Subcutaneous adipose tissue (tissue), 4 donors: ENCODE data around the gene ZFP90. TPM values are rescaled to one million over a fixed set of nuclear protein-coding genes. Genes with fewer than 3 reads are reported as not detected.

ENCODE experiments used
- total RNA-seq, 4 donors: library from RNA; depleted of rRNA; stranded (reverse); fragments of >200 nt; gene quantifications; one replicate each; pipeline ENCODE4 v1.1.0, GENCODE V29; 2016
- TF ChIP-seq, protein P1 (sequence below): fragments of 450-650 bp; IDR thresholded peaks from one replicate; pipeline ENCODE4 v1.5.1; 2016; ENCODE audit warnings: low read depth, mild to moderate bottlenecking, control low read depth, antibody characterized with exemption, moderate library complexity

Gene ZFP90
- total RNA-seq = 10 to 100 TPM; 22.2 to 60.3 (median 47.5) TPM

DNA sequence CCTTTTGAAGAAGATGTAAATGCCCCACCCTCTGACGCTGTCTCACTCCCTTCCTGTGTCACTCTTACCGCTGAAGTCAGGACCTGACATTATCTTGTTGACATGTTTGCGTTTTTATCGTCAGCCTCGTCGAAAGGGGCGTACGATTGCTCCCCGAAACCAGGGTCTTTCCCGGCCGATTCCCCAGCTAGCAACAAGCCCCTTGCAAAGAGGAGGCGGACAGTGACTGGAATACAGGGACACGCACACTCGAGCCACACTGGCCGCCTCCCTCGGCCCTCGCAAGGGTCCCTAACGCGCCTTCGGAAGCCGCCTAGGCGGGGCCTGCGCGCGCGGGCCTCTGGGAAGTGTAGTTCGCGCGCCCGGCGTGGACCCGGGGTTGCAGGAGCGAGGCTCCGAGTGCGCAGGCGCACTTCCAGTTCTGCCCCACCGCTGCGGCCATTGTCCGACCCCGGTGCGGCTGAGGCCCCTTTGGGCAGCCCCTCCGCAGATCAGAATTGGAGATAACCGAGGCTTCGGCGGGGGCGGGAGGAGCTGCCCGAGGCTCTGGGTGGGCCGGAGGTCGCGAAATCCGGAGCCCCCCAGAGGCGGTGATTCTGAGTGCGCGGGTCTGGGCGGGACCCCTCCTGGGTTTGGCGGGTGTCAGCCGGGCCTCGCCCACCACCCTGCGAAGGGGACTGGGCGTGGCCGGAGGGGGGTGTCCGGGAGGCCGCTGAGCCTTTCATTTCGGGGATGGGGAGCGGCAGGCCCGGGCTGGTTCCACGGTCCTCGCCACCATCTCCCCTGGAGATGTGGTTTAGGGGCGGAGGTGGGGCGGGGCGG lies at the start of gene ZFP90:
ZFP90 (plus strand) TSS at position 412 of the 822 bp plus-strand sequence. CDS start 502 bp downstream, outside the sequence.
- TF ChIP-seq, protein P1, sequence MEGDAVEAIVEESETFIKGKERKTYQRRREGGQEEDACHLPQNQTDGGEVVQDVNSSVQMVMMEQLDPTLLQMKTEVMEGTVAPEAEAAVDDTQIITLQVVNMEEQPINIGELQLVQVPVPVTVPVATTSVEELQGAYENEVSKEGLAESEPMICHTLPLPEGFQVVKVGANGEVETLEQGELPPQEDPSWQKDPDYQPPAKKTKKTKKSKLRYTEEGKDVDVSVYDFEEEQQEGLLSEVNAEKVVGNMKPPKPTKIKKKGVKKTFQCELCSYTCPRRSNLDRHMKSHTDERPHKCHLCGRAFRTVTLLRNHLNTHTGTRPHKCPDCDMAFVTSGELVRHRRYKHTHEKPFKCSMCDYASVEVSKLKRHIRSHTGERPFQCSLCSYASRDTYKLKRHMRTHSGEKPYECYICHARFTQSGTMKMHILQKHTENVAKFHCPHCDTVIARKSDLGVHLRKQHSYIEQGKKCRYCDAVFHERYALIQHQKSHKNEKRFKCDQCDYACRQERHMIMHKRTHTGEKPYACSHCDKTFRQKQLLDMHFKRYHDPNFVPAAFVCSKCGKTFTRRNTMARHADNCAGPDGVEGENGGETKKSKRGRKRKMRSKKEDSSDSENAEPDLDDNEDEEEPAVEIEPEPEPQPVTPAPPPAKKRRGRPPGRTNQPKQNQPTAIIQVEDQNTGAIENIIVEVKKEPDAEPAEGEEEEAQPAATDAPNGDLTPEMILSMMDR = no peak

DNA sequence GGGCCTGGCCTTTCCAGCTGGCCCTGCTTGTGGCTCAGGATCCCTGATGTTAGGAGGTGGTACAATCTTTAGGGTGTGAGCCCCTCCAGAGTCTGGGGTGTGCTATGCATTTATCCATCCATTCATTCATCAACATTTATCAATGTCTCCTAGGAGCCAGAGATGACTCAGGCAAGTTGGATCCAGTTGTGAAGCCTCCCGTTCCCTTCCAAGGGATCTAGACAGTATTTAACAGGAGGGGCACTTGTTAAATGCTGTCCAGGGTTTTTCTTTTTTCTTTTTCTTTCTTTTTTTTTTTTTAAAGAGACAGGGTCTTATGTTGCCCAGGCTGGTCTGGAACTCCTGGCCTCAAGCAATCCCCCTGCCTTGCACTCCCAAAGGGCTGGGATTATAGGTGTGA lies 48.7 kb upstream of the ZFP90 start:
- TF ChIP-seq, protein P1 = no peak

DNA sequence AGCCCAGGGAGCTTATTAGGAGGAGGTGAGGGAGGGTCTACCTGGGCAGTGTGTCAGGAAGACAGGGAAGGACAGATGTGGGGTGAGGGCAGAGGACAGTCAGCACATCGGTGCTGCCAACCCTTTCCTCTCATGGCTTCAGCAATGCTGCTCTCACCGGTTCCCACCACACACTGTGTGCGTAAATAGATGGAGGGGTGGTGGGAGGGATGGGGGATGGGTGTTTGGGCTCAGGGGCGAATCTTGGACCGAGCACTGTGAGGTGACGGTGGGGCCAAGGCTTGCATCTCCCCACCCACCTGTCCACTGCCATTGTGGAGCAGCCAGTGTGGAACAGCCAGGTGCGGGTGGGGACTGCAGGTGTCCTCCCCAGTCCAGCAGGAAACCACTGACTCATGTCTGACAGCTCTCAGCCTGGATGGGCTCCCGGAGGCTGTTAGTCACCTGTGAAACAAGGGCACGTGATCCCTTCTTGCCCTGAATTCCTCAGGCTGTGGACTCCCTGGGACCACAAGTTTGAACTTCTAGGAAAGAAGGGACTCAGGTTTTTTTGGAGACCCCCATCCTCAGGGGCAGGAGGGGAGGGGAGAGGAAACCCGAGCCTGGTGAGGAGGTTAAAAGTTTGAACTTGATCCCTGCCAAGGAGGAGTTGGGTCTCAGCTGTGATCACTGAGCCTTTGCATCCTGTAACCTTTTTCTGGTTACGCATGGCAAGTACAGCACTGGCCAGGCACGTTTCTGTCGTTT lies 48.1 kb upstream of the ZFP90 start:
- TF ChIP-seq, protein P1 = no peak

DNA sequence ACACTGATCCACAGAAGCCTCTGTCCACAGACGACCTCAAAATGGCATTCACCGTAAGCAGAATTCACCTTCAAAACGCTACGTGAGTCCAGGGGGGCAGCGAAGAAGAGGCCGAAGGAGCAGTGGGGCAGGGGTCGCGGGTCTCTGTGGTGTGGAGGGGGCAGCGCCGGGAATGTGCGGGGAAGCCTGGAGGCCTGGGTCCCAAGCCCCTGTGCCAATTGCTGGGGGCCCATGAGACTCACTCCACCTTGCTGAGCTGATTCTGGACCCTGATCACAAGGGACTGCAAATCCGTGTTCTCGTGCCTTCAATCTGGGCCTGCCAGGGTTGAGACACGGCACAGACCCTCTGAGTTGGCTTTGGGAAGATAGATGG lies 47.5 kb upstream of the ZFP90 start:
- TF ChIP-seq, protein P1 = no peak

DNA sequence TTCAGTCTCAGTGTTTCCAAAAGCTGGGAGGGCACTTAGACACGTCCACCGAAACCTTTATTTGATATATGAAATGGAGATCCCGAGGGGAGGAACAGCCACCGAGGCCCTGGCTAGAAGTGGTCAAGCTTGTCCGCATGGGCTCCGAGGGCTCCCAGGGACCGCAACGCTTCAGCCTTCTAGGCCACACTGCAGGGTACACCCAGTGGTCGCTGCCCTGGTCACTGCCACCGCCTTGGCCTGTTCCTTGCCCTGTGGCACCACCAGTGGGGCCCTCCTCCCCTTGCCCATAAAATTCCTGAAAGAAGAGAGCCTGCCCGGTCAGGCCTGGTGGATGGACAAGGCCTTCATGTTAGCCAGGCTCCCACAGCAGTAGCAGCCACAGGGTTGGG lies 46.9 kb upstream of the ZFP90 start:
- TF ChIP-seq, protein P1 = no peak

DNA sequence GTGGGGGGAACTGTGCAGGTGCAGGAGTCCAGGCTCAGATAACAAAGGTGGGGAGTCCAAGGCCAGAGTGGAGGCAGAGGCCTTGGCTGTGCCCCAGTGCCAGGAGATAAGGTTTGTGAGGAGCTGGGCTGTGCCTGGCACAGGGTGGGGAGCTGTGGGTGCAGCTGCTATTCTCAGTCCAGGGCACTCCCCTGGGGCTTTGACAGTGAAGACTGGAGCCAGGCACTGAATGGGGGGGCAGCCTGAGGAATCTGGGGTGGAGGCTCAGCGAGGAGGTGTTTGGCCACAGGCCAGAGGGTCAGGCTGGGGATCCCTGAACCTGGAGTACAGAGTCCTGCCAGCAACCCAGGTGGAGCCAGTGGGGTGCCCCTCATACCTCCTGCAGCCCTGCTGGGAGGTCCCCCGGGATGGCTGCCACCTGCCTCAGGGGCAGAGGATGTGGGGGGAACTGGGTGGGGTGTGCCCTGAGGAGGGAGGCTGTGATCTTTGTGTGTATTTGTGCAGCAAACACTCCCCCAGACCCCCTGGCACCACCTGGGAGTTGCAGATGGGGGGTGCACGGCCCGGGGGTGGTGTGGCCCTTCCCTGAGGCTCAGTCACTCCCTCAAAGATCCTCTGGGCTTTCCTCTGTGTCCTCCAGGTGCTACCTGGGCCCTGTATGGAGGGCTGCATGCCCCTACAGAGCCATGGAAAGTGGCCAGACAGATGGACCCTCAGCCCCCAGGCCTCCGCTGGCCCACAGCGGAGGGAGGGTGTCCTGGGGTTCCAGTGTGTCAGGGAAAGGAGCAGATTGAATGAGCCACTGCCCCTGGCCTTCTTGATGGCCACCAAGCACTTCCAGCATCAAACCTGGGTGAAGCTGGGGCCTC lies 46.3 kb upstream of the ZFP90 start:
- TF ChIP-seq, protein P1 = no peak
